Liver (tissue), 9 donors: ENCODE results near the gene PANK1. TPM values are rescaled to one million over a fixed set of nuclear protein-coding genes. Genes with fewer than 3 reads are reported as not detected.
"Not testable (repeated sequence)": the region's sequence is repeated elsewhere in the genome, so short reads cannot be mapped to it uniquely, and the experiment has no call there.

Experiments
- DNase-seq: peaks from one replicate; pipeline ENCODE4 v3.0.0-alpha.2; 2017; ENCODE audit warnings: low spot score
- H3K27ac ChIP-seq, 2 donors: one replicate each; pipeline ENCODE4 v1.7.0; 2013; ENCODE audit warnings: inconsistent platforms in 2 of 2, low read length in 2 of 2, control low read depth in 1 of 2, low read depth in 1 of 2, mild to moderate bottlenecking in 1 of 2
- H3K27me3 ChIP-seq, 4 donors: one replicate each; pipeline versions ENCODE4 v1.6.1 to v1.7.0; 2013; ENCODE audit warnings: low read length in 3 of 4, inconsistent platforms in 1 of 4, mild to moderate bottlenecking in 1 of 4, moderate library complexity in 1 of 4; ENCODE audit not compliant: control insufficient read depth in 4 of 4, insufficient read depth in 4 of 4
- H3K36me3 ChIP-seq, 4 donors: one replicate each; pipeline versions ENCODE4 v1.6.1 to v1.7.0; 2013; ENCODE audit warnings: low read length in 3 of 4, mild to moderate bottlenecking in 3 of 4, low read depth in 1 of 4, moderate library complexity in 1 of 4; ENCODE audit not compliant: control insufficient read depth in 4 of 4, insufficient read depth in 3 of 4
- H3K4me1 ChIP-seq, 4 donors: one replicate each; pipeline versions ENCODE4 v1.6.1 to v1.7.0; 2013; ENCODE audit warnings: low read length in 3 of 4, mild to moderate bottlenecking in 3 of 4, moderate library complexity in 1 of 4; ENCODE audit not compliant: control insufficient read depth in 4 of 4, insufficient read depth in 4 of 4
- H3K4me3 ChIP-seq, 3 donors: one replicate each; pipeline versions ENCODE4 v1.6.1 to v1.7.0; 2013; ENCODE audit warnings: low read length in 3 of 3, control low read depth in 1 of 3, low read depth in 1 of 3, mild to moderate bottlenecking in 1 of 3
- H3K9ac ChIP-seq, 2 donors: one replicate each; pipeline ENCODE4 v1.7.0; 2013; ENCODE audit warnings: low read length in 2 of 2, mild to moderate bottlenecking in 2 of 2, moderate library complexity in 2 of 2, control low read depth in 1 of 2, low read depth in 1 of 2
- H3K9me3 ChIP-seq, 4 donors: one replicate each; pipeline versions ENCODE4 v1.6.1 to v1.7.0; 2013; ENCODE audit warnings: low read length in 3 of 4; ENCODE audit not compliant: control insufficient read depth in 4 of 4
- ATF3 ChIP-seq: IDR thresholded peaks from 2 replicates; pipeline ENCODE4 v1.6.1; 2016; ENCODE audit warnings: antibody characterized with exemption
- CTCF ChIP-seq: fragments of 150-350 bp; IDR thresholded peaks from 2 replicates; pipeline ENCODE4 v1.5.1; 2017; ENCODE audit warnings: improper control_type of control experiment, low read depth, low read length; ENCODE audit not compliant: missing input control
- FOXA1 ChIP-seq: IDR thresholded peaks from 2 replicates; pipeline ENCODE4 v1.6.1; 2016; ENCODE audit warnings: antibody characterized with exemption
- FOXA2 ChIP-seq: IDR thresholded peaks from 2 replicates; pipeline ENCODE4 v1.6.1; 2016; ENCODE audit warnings: antibody characterized with exemption
- GABPA ChIP-seq, 2 donors: IDR thresholded peaks in 1 of 2; conservative IDR thresholded peaks in 1 of 2; 2 replicates each; pipeline ENCODE4 v1.6.1; 2016; ENCODE audit warnings: antibody characterized with exemption in 2 of 2, mild to moderate bottlenecking in 1 of 2, moderate library complexity in 1 of 2
- HNF4A ChIP-seq, 2 donors: conservative IDR thresholded peaks; 2 replicates each; pipeline ENCODE4 v1.6.1; 2016; ENCODE audit warnings: antibody characterized with exemption in 2 of 2, mild to moderate bottlenecking in 2 of 2
- HNF4G ChIP-seq: IDR thresholded peaks from 2 replicates; pipeline ENCODE4 v1.6.1; 2016; ENCODE audit warnings: antibody characterized with exemption
- JUND ChIP-seq, 2 donors: IDR thresholded peaks; 2 replicates each; pipeline ENCODE4 v1.6.1; 2016; ENCODE audit warnings: antibody characterized with exemption in 2 of 2
- MAX ChIP-seq: IDR thresholded peaks from 2 replicates; pipeline ENCODE4 v1.6.1; 2016; ENCODE audit warnings: antibody characterized with exemption
- RAD21 ChIP-seq, 2 donors: IDR thresholded peaks; 2 replicates each; pipeline ENCODE4 v1.6.1; 2016; ENCODE audit warnings: antibody characterized with exemption in 2 of 2, mild to moderate bottlenecking in 2 of 2
- REST ChIP-seq: IDR thresholded peaks from 2 replicates; pipeline ENCODE4 v1.6.1; 2016; ENCODE audit warnings: antibody characterized with exemption, mild to moderate bottlenecking
- RXRA ChIP-seq, 2 donors: IDR thresholded peaks; 2 replicates each; pipeline ENCODE4 v1.6.1; 2017 to 2018; ENCODE audit warnings: antibody characterized with exemption in 2 of 2, mild to moderate bottlenecking in 1 of 2
- SP1 ChIP-seq: IDR thresholded peaks from 2 replicates; pipeline ENCODE4 v1.6.1; 2018; ENCODE audit warnings: antibody characterized with exemption, mild to moderate bottlenecking
- YY1 ChIP-seq: IDR thresholded peaks from 2 replicates; pipeline ENCODE4 v1.6.1; 2016; ENCODE audit warnings: antibody characterized with exemption, mild to moderate bottlenecking
- ZBTB33 ChIP-seq: IDR thresholded peaks from 2 replicates; pipeline ENCODE4 v1.6.1; 2016; ENCODE audit warnings: antibody characterized with exemption
- WGBS: extraction: QIAGEN DNeasy Blood & Tissue Kit; methylation state at CpG from one replicate; pipeline ENCODE4 v1.1.7; 2013; 5-methylcytosine and 5-hydroxymethylcytosine counted together
- polyA plus RNA-seq, 2 donors: library from polyadenylated mRNA; stranded (reverse) in 1 of 2; unstranded in 1 of 2; fragments of 200-250 nt in 1 of 2; fragments of >200 nt in 1 of 2; fragmentation: Nextera tagmentation in 1 of 2; extraction: Ambion mirVana in 1 of 2; gene quantifications; one replicate each; pipeline versions ENCODE4 v1.2.1 to v1.2.3, GENCODE V29; 2013 to 2015
- total RNA-seq, 2 donors: library from RNA; depleted of rRNA; stranded (reverse); fragments of >200 nt; gene quantifications; one replicate each; pipeline ENCODE4 v1.2.3, GENCODE V29; 2014
- donor health status: healthy.
- donor health status: healthy.
- donor health status: healthy.
- donor health status: healthy.
- donor health status: healthy.

PANK1 gene
- total and polyA plus RNA-seq, 4 donors = 30.0 to 105 (median 44.7) TPM

GRCh38 chr10:89622151-89622550 lies 22.9 kb downstream of the PANK1 start:
- no peak for DNase-seq
- H3K4me1 ChIP-seq = peaks cover 5 to 22% (median 13%) of the 10 kb centered on the region in 4 donors
- no peak overlapping the region for H3K27ac ChIP-seq
- H3K9me3 ChIP-seq = no peaks in the 10 kb centered on the region
- no peak for TF ChIP-seq FOXA1
- no peak for TF ChIP-seq RXRA (IDR thresholded peaks at IDR 0.05)
- no peak for TF ChIP-seq ATF3
- TF ChIP-seq ZBTB33 = no peak
- no peak for TF ChIP-seq MAX
- TF ChIP-seq HNF4G = no peak
- H3K4me3 ChIP-seq = no peak overlapping the region
- H3K36me3 ChIP-seq = no peaks in the 10 kb centered on the region
- no peak overlapping the region for H3K9ac ChIP-seq
- no peaks in the 10 kb centered on the region for H3K27me3 ChIP-seq

- 90% methylated on average over 3 of the region's 3 CpGs for WGBS
- TF ChIP-seq MAX = no peak
- no peak for TF ChIP-seq JUND (IDR thresholded peaks at IDR 0.05)
- TF ChIP-seq YY1 = no peak
- TF ChIP-seq SP1 = no peak
- no peak for TF ChIP-seq HNF4G
- TF ChIP-seq REST = no peak
- no peak for TF ChIP-seq RAD21 (IDR thresholded peaks at IDR 0.05)
- TF ChIP-seq GABPA (IDR thresholded peaks at IDR 0.05 in 1 of 2, conservative IDR thresholded peaks at IDR 0.05 in 1 of 2) = no peak
- TF ChIP-seq HNF4A (conservative IDR thresholded peaks at IDR 0.05) = no peak
- TF ChIP-seq FOXA2 = no peak
- TF ChIP-seq FOXA1 = no peak
- TF ChIP-seq ATF3 = no peak
- no peak for TF ChIP-seq CTCF
- Histone ChIP-seq H3K4me1 (peaks cover 5 to 15% (median 10%) of the 10 kb centered on the region in 4 donors), H3K9me3 (no peaks in the 10 kb centered on the region), H3K27me3 (no peaks in the 10 kb centered on the region), H3K4me3 (no peak overlapping the region), H3K9ac (no peak overlapping the region), H3K36me3 (no peaks in the 10 kb centered on the region), H3K27ac (no peak overlapping the region)
- no peak for DNase-seq
These were observed 23.6 kb downstream of the PANK1 start for GRCh38 chr10:89621438-89621837.

GRCh38 chr10:89620296-89620695 lies 24.7 kb downstream of the PANK1 start:
- not testable (repeated sequence) for H3K27ac ChIP-seq, H3K4me3 ChIP-seq, H3K9me3 ChIP-seq, H3K27me3 ChIP-seq, H3K36me3 ChIP-seq, DNase-seq, H3K4me1 ChIP-seq, H3K9ac ChIP-seq
- WGBS = 96% methylated on average over 6 of the region's 6 CpGs
